NCI-H128 (cell line): ENCODE measurements around the gene SLC22A2.
"Not testable (repeated sequence)": the region's sequence is repeated elsewhere in the genome, so short reads cannot be mapped to it uniquely, and the experiment has no call there.

ENCODE experiments used
- DNase-seq: peaks from one replicate; lab custom pipeline; 2025; ENCODE audit not compliant: unreplicated experiment; lab: John Stamatoyannopoulos, UW

Gene SLC22A2

DNA sequence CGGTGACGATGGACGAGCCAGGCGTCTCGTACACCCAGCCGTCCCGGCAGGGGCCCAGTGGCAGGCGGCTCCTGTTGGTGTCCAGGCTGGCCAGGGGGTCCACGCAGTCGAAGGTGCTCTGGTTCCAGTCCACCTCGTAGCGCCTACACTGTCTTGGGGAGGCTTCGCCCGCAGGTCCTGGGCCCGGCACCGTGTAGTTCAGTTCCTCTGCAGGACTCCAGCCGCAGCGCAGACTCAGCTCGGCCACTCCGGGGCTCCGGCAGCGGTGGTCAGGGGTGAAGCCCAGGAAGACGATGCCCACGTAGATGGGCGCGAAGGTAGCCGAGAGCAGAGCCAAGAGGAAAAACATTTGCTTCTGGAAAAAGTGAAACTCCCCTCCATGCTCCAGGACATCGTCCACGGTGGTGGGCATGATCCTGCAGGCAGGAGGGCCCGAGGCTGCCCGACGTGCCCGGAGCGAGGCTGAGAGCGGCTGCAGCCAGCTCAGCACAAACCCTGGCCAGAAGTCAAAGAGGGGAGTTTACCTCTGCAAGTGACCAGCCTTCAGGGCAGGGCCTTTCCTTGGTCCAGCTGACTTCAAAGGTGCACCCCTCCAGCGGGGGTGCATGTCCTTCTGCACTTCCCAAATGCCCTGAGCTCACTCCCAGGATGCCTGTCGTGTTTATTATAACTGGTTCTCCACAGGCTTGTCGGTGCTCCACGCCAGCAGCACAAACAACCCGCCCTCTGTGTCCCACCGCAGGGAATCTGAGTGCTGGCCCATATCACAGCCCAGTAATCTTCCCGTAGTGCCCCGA is at the start of gene SLC22A2:
Gene SLC22A2 (minus strand): TSS at position 476 of the 797 bp plus-strand sequence. CDS start 64 bp downstream, at position 412.
- DNase-seq, result no peak

DNA sequence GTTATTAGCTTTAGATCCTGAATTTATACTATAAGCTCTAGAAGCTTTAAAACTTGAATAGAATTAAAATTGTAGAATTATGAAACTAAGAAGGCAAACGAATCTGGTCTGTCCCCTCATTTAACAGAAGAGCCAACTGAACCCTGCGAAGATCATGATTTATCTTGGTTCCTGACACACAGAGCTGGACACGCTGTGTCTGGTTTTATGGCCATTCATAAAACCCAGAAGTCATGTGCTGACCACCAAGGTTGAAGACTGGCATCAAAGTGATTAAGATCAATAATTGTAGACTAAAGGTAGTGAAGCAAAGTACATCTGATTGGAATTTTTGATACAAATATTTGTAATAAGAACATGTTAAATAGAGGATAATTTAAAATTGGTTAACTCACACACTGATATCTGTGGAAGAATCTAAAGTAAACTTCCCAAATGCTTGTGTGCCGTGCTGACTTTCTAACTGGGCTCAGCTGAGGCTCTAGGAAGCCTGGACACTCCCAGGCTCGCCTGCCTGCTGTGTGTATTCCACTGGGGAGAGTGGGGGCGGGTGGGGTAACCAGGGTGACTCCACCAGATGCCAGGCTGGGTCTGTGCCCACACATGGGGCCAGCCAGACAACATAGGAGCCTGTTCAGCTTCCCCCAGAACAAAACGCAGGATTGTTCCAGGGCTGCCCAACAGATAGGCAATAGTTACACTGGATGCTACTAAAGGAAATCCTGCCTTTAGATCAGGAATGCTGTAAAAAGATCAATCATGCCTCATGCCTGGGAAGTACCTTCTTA is 47.5 kb upstream of the SLC22A2 start:
- DNase-seq, result no peak

DNA sequence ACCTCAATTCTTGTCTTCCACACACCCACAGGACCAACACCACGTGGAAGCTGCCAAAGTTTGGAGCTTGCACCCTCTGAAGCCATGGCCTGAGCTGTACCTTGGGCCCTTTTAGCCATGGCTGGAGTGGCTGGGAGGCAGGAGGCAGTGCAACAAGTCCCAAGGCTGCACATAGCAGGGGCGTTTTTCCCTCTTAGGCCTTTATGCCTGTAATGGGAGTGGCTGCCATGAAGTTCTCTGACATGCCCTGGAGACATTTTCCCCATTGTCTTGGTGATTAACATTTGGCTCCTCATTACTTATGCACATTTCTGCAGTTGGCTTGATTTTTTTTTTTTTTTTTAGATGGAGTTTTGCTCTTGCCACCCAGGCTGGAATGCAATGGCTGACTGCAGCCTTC is 45.2 kb upstream of the SLC22A2 start:
- no peak for DNase-seq

DNA sequence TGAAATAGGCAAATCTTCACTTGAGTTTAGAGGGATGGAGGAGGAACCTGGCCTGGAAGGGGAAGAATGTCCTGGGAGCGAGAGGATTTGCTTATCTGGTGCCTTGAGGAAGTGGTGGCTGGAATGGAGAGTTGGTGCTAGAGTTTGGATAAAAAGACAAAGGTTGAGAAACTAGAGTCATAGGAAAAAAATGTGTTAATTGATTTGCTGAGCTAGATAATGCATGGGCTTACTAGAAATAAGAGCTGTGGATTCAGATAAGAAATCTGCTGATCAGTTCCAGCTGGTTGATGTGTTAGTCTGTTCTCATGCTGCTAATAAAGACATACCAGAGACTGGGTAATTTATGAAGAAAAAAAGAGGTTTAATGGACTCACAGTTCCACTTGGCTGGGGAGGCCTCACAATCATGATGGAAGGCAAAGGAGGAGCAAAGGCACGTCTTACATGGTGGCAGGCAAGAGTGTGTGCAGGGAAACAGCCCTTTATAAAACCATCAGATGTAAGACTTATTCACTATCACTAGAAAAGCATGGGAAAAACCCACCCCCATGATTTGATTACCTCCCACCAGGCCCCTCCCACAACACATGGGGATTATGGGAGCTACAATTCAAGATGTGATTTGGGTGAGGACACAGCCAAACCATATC is 43.9 kb upstream of the SLC22A2 start:
- DNase-seq, result not testable (repeated sequence)

DNA sequence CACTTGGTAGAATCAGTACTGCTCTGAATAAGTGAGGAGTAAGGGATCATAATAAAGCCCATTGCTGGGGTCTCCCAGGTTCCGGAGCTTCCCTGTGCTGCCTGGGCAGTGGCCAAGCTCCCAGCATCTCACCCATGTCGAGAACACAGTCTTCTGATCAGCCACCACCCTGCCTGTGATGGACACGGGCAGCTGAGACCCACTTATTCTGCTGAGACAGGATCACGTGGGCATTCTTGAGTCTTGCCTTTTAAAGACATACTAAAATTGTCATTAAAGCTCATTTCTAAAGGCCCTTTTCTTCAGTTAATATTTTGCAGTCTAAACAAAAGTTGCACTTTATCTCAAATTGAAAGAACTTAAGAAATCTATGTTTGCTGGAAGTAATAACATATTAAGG is 42.7 kb upstream of the SLC22A2 start:
- DNase-seq, result no peak

DNA sequence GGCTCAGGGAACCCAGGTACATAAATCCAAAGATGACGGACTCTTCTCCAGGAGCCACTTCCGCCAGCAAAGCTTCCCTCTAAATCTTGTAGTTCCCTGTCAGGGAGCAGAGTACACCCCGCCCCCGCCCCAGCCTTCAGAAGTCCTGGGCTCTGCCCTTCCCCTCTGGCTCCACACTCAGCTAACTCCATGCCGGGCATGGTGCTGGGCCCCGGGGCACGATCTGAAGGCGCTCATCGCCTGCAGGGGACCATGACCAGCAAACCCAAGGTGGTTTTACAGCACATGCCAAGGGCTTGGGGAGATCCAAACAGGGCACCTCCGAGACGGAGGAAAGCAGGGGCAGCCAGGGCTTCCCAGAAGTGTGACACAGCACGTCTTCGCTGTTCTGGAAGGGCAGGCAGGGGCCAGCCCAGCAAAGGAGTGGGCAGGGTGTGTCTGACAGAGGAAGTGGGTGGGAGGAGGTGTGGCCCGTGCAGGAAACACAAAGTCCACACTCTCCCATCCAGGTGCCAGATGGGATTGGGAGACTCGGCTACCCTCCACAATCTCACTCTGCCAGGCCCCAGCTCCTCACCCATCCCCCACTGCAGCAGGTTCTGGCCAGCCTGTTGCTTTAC is 41.6 kb upstream of the SLC22A2 start:
- DNase-seq, result no peak

DNA sequence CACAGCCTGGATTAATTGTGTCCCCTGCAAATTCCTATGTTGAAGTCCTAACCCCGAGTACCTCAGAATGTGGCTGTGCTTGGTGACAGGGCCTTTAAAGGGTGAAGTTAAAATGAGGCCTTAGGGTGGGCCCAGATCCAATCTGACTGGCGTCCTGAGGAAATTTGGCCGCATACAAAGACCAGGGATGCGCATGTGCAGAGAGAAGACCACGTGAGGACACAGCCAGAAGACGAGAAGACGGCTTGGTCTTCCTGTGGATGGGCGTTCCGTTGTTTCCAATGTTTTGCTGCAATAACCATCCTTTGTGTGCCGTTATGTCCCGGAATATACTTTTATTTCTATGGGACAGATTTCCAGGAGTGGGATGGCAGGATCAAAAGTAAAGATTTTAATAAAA is 40.9 kb upstream of the SLC22A2 start:
- no peak for DNase-seq

DNA sequence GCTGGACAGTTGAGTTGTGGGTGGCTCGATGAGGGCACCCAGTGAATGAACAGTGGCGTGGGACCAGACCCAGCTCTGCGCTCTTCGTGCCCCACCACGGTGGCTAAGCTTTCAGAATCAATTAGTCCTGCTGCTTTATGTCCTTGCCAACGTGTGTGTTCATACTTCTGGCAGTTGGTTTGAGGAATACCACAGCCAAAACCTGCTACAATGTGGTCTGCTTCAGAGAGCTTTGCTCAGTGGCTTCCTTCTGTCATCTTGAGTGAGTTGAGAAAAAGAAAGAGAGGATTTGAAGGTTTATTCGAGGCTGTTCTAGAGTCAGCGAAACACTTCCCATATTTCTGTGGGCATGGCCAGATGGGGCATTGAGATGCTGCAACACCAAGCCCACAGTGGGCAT is 39.5 kb upstream of the SLC22A2 start:
- DNase-seq, result no peak

DNA sequence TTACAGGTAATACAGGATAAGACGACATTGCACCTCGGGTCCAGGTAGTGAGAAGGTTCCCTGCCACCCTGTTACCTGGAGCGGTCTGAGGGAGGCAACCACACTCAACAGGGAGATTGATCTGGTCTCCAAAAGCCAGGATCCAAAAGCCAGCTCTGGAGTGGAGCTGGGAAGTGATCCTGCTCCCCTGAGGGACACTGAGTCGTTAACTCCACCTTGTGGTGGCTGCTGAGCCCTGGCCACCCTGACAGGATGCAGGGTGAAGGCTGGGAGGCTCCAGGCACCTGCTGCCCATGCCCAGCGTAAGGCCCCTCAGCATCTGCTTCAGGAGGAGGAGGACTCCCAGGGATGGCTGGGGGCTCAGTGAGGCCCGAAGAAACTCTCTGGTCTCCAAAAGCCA is 38.7 kb upstream of the SLC22A2 start:
- no peak for DNase-seq

DNA sequence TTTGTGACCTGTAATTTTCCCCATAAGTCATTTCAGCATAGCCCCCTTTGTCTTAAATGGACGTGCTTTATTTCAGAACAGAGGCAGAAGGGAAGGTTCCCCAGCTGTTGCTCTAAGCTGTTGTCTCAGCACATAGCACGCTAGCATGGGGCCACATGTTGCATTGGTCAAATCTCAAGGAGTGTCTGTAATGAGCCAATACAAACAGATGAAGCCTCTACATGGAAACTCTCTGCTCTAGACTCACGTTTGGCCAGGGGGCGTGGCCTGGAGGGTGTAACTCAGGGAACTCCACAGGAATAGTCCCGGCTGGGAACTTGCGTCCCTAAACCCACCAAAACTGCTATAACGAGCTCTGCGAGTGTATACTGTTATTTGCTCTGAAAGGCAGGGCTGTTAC is 35.2 kb upstream of the SLC22A2 start:
- DNase-seq, result no peak

DNA sequence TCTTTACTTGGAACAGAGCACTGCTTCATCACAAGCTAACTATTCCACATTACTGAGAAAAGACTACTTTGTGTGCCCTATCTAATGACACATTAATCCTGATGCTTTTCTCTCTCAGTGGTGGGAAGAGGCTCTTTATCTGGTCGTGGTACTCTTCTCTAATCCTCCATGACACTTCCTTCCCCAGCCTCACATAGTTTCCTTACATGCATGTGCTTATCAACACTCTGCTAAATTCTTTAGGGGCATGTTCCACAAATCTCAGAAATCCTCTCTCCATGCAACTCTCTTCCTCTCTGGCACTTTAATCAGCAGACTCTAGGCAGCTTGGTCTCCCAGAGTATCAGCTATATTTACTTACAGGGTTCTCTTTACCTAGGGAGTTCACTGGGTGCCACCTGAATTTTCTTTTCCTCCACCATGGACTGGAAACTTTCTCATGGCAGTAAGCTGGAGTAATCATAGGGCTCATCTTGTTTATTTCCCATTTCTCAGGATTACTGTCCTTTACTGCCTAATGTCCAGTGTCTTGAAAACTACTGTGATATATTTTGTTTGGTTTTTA is 27.0 kb upstream of the SLC22A2 start:
- DNase-seq, result no peak

DNA sequence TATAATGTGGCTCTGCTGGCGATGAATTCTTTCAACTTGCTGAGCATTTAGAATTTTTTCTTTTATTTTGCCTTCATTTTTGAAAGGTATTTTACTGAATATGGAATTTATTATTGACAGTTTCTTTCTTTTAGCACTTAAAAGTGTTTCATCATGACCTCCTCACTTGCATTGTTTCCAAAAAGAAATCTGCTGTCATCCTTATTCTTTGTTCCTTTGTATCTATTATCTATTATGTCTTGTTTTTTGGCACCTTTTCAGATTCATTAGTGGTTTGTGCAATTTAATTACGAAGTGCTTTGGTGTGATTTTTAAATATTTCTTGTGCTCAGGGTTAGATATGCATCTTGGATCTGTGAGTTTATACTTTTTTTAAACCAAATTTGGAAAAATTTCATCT is 26.0 kb upstream of the SLC22A2 start:
- no peak for DNase-seq

DNA sequence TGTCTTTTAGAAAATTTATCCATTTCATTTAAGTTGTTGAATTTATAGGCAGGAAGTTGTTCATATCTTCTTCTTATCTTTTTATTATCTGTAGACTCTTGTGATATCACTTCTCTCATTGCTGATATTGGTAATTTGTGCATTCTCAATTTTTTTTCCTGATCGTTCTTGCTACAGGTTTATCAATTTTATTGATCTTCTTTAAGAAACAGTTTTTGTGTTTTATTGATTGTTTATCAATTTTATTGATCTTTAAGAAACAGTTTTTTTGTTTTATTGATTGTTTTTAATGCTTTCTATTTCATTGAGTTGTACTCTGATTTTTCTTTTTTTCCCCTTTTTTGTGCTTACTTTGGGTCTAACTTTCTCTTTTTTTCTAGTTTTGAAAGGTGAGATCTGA is 23.8 kb upstream of the SLC22A2 start:
- no peak for DNase-seq

DNA sequence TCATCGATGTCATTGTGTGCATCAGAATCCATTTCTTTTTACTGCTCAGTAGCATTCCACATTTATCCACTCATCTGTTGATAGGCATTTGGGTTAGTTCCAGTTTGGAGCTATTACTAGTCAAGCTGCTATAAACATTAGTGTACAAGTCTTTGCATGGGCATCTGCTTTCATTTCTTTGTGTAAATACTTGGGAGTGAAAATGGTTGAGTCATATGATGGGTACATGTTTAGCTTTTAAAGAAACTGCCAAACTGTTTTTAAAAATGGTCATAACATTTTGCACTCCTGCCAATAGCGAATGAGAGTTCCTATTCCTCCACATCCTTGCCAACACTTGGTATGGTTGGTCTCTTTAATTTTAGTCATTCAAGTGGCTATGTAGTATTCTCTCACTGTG is 21.2 kb upstream of the SLC22A2 start:
- DNase-seq, result no peak

DNA sequence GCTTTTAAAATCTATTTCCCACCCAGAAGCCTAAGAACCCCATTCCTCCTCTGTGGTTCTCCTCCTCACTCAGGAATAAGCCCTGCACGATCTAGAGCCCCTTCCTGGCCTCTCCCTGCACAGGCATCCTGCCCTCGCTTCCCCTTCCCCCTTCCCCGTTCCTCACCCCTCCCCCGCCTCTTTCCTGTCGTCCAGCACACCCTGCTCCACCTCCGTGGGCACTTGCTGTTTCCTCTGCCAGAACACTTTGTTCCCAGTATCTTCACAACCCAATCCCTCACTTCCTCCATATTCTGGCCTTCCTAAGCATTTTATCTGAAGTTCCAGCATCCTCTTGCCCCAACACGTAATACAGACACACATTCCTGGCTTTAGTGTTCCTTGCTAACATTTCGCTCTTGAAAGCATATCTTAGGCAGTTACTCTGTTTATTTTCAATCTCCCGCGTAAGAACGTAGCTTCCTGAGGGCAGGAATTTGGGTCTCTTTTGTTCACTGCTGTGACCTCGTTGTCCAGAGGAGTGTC is 20.2 kb upstream of the SLC22A2 start:
- DNase-seq, result no peak

DNA sequence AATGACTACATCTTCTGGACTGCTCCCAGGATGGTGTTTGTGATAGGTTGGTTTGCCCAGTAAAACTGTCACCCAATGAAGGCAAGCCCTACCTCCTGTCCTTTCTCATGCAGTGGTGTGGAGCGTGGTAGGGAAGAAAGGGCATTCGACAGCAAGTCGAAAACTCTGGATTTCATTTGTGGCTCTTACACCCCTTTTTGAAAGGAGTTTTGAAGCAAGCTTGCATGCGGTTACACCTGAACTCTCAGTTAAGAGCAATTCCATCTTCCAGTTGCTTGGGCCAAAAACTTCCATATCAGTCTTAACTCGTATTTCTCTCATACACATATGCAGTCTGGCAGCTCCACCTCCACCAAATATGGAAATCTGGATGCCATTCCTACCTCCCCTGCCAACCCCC is 19.7 kb upstream of the SLC22A2 start:
- DNase-seq, result no peak

DNA sequence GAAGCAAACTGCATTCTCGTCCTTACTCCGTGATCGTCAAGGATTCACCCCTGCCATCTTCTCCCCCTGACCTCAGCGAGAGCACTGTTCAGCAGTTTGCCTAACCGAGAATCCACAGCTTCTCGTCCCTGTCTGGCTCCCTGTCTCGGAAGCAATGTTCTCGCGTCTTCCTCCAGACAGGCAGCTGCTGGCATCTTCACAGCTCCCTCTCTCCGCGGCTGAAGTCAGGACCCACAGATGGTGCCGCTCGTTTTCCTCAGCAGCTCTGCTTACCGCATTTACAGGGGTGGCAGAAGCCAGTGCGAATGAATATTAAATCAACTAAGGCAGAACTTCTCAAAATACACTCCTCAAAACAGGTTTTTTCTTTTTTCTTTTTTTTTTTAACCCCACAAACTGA is 18.9 kb upstream of the SLC22A2 start:
- DNase-seq, result no peak

DNA sequence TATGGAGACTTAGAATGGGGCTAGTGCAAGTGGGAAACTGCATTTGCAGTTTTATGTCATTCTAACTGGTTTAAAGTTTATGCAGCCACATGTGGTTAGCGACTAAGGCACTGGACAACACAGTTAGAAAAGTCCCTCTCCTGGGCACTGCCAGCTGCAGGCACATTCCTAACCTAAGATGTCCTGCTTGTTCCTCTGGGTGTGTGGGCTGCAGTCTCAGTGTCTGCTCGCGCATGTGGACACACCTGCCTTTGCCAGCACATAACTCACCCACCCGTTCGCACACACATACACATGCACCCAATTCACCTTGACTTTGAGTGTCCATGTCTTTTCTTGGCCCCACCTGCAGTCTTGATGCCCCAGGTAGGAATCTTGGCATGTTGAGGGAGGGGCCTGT is 18.5 kb upstream of the SLC22A2 start:
- DNase-seq, result no peak

DNA sequence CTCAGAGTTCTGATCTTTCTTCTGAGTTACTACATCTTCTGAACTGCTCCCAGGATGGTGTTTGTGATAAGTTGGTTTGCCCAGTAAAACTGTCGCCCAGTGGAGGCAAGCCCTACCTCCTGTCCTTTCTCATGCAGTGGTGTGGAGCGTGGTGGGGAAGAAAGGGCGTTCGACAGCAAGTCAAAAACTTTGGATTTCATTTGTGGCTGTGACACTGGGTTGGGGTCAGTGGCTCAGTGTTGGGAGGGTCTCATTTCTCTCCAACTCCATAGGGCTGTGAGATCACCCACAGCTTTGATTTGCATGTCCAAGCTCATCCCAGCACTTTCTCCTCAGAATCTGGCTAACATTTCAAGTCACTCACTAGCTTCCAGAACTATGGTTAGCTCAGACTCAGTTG is 17.5 kb upstream of the SLC22A2 start:
- no peak for DNase-seq

DNA sequence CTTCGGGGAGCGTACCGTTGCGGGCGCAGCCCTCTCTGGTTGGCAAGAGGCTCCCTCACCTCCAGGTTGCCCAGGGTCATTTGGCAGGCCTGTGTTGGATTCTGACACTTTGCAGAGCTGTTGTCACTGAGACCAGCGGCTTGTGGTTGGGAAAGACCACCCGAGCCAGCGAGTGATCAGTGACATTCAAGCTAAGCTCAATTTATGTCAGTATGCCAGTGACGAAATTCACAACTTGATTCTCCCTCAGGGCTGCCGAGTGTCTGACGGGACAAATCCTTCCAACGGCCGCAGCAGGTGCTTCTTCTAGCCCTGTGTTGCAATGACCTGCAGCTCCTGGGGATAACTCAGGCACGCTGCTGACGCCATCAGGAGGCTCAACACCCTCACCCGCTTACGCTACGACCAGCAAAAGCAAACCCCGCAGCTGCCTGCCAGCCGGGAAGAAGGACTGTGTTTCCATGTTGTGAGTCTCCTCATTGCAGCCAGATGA is 16.9 kb upstream of the SLC22A2 start:
- DNase-seq, result no peak
